Measurements from ENCODE around the gene RAPGEF4. TPM values are rescaled to one million over a fixed set of nuclear protein-coding genes. Genes with fewer than 3 reads are reported as not detected.

Gene RAPGEF4
- polyA plus RNA-seq, 3 donors: not detected

DNA sequence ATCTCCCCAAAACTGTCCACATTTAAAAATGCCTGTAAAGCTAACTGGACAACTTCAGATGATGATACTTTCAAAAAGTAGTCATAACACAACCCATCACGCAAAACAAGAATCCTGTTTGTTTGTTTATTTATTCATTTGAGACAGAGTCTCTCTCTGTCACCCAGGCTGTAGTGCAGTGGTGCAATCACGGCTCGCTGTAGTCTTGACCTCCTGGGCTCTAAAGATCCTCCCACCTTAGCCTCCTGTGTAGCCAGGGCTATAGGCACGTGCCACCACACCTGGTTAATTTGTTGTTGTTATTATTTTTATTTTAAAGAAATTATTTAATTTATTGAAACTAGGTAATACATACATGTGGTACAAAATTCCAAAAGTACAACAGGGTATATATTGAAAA lies 94.8 kb downstream of the RAPGEF4 start:
- H3K4me3 Mint-ChIP-seq: no peak overlapping the region
- H3K36me3 Mint-ChIP-seq: no peaks in the 10 kb centered on the region

DNA sequence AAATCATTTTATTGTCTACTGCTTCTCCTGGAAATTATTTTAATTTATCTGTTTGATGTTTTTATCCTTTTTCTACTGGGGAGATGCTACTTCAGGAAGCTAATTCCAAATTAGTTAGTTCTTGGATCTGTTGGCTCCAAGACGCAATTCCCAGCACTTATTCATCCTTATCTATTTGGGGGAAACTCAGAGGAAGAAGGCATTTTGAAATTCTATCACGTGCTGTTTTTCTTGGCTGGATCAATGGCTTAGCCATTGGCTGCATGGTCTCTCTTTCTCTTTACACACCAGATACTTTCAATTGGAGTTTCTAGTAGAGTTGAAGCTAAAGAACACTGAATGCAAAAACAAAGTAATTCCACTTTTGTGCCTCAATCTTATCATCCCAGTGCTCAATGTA lies 98.3 kb downstream of the RAPGEF4 start:
- H3K4me1 ChIP-seq (ENCODE audit: control insufficient read depth in 1 of 2, insufficient read depth in 2 of 2, low read length in 2 of 2): no peaks in the 10 kb centered on the region
- Mint-ChIP-seq H3K4me1 (peaks cover 4% of the 10 kb centered on the region), H3K27me3 (ENCODE audit: low read depth in 3 of 3) (peaks cover 5 to 12% (median 8%) of the 10 kb centered on the region in 3 donors), H3K4me3 (no peak overlapping the region), H3K9me3 (peaks cover 0 to 1% (median 0%) of the 10 kb centered on the region in 7 donors), H3K27ac (no peak overlapping the region), H3K36me3 (no peaks in the 10 kb centered on the region)
- no peaks in the 10 kb centered on the region for H3K36me3 ChIP-seq (replicated peaks in 1 of 2; ENCODE audit: control insufficient read depth in 1 of 2, insufficient read depth in 2 of 2, low read length in 2 of 2)
- no CpG with 5 or more reads among the region's 2 CpGs for WGBS (ENCODE audit: insufficient coverage)
- TF ChIP-seq, protein P1, sequence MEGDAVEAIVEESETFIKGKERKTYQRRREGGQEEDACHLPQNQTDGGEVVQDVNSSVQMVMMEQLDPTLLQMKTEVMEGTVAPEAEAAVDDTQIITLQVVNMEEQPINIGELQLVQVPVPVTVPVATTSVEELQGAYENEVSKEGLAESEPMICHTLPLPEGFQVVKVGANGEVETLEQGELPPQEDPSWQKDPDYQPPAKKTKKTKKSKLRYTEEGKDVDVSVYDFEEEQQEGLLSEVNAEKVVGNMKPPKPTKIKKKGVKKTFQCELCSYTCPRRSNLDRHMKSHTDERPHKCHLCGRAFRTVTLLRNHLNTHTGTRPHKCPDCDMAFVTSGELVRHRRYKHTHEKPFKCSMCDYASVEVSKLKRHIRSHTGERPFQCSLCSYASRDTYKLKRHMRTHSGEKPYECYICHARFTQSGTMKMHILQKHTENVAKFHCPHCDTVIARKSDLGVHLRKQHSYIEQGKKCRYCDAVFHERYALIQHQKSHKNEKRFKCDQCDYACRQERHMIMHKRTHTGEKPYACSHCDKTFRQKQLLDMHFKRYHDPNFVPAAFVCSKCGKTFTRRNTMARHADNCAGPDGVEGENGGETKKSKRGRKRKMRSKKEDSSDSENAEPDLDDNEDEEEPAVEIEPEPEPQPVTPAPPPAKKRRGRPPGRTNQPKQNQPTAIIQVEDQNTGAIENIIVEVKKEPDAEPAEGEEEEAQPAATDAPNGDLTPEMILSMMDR (IDR thresholded peaks at IDR 0.05): no peak
- peaks cover 4% of the 10 kb centered on the region in 2 donors for H3K27me3 ChIP-seq (ENCODE audit: control insufficient read depth in 2 of 2, insufficient read depth in 2 of 2, low read length in 2 of 2)
- no peaks in the 10 kb centered on the region for H4K20me1 ChIP-seq (ENCODE audit: insufficient read depth, low read length)
- H3K9me3 ChIP-seq (replicated peaks in 1 of 2; ENCODE audit: control insufficient read depth in 1 of 2, insufficient read depth in 1 of 2, low read length in 2 of 2): no peaks in the 10 kb centered on the region
- no peak overlapping the region for H3K4me2 ChIP-seq (replicated peaks; ENCODE audit: extremely low read depth, low read length, poor library complexity, severe bottlenecking)
- no peak overlapping the region for H3K4me3 ChIP-seq (replicated peaks in 1 of 3; ENCODE audit: low read depth in 2 of 3, low read length in 3 of 3)
- H3K79me2 ChIP-seq (ENCODE audit: insufficient read depth, low read length): no peaks in the 10 kb centered on the region
- H3K27ac ChIP-seq (ENCODE audit: low read depth in 1 of 2, low read length in 2 of 2): no peak overlapping the region
- no peak overlapping the region for H2AFZ ChIP-seq (ENCODE audit: insufficient read depth, low read depth, low read length, poor library complexity, severe bottlenecking)
- no peak overlapping the region for H3K9ac ChIP-seq (ENCODE audit: insufficient read depth, low read length, poor library complexity, severe bottlenecking)
- DNase-seq: no peak
- intact Hi-C loops (cut with micrococcal nuclease): no loop called here

More for the DNA sequence above, 94.8 kb downstream of the RAPGEF4 start:
- Histone ChIP-seq H4K20me1 (ENCODE audit: insufficient read depth, low read length) (no peaks in the 10 kb centered on the region), H3K4me3 (replicated peaks in 1 of 3; ENCODE audit: low read depth in 2 of 3, low read length in 3 of 3) (no peak overlapping the region), H3K4me2 (replicated peaks; ENCODE audit: extremely low read depth, low read length, poor library complexity, severe bottlenecking) (no peak overlapping the region), H3K4me1 (ENCODE audit: control insufficient read depth in 1 of 2, insufficient read depth in 2 of 2, low read length in 2 of 2) (no peaks in the 10 kb centered on the region), H2AFZ (ENCODE audit: insufficient read depth, low read depth, low read length, poor library complexity, severe bottlenecking) (no peak overlapping the region), H3K27me3 (ENCODE audit: control insufficient read depth in 2 of 2, insufficient read depth in 2 of 2, low read length in 2 of 2) (peaks cover 4% of the 10 kb centered on the region in 2 donors), H3K79me2 (ENCODE audit: insufficient read depth, low read length) (no peaks in the 10 kb centered on the region), H3K9ac (ENCODE audit: insufficient read depth, low read length, poor library complexity, severe bottlenecking) (no peak overlapping the region), H3K36me3 (replicated peaks in 1 of 2; ENCODE audit: control insufficient read depth in 1 of 2, insufficient read depth in 2 of 2, low read length in 2 of 2) (no peaks in the 10 kb centered on the region), H3K27ac (ENCODE audit: low read depth in 1 of 2, low read length in 2 of 2) (no peak overlapping the region), H3K9me3 (replicated peaks in 1 of 2; ENCODE audit: control insufficient read depth in 1 of 2, insufficient read depth in 1 of 2, low read length in 2 of 2) (no peaks in the 10 kb centered on the region)
- Mint-ChIP-seq H3K9me3 (no peaks in the 10 kb centered on the region), H3K27ac (no peak overlapping the region), H3K27me3 (ENCODE audit: low read depth in 3 of 3) (peaks cover 9% of the 10 kb centered on the region in 3 donors), H3K4me1 (no peaks in the 10 kb centered on the region)
- intact Hi-C loops (cut with micrococcal nuclease): no loop called here
- WGBS (ENCODE audit: insufficient coverage): no CpG with 5 or more reads among the region's 4 CpGs
- TF ChIP-seq, protein P1 (IDR thresholded peaks at IDR 0.05): no peak
- DNase-seq: no peak
